ENCODE data around the gene TMPRSS12.

GRCh38 chr12:50926415-50926814, 83.7 kb downstream of the TMPRSS12 start:
- TF ChIP-seq EZH2 (IDR thresholded peaks at IDR 0.05; ENCODE audit: borderline replicate concordance, insufficient read depth, low read depth, low read length, poor library complexity, severe bottlenecking) (no peak), CTCF (IDR thresholded peaks at IDR 0.05) (no peak)

Measured in B cell (primary cell).